Measurements from ENCODE around the gene RNF44.

GRCh38 chr5:176530983-176531901, 6.0 kb downstream of the RNF44 start:
- TF ChIP-seq REST (IDR thresholded peaks at IDR 0.05; ENCODE audit: low read depth): no peak
- no peak for TF ChIP-seq EZH2 (IDR thresholded peaks at IDR 0.05)
- TF ChIP-seq CTCF (IDR thresholded peaks at IDR 0.05 in 2 of 3, conservative IDR thresholded peaks at IDR 0.05 in 1 of 3; ENCODE audit: borderline replicate concordance in 1 of 3, insufficient read depth in 1 of 3, low read depth in 2 of 3, low read length in 2 of 3): no peak
- TF ChIP-seq RAD21 (IDR thresholded peaks at IDR 0.05; ENCODE audit: low read depth): no peak
- no peak for TF ChIP-seq CEBPB (IDR thresholded peaks at IDR 0.05; ENCODE audit: low read depth)
- TF ChIP-seq ZBTB33 (IDR thresholded peaks at IDR 0.05; ENCODE audit: extremely low read depth, insufficient replicate concordance, low read length): no peak
- no peak for TF ChIP-seq POLR2AphosphoS5 (IDR thresholded peaks at IDR 0.05; ENCODE audit: low read depth, low read length)
- TF ChIP-seq POLR2A (IDR thresholded peaks at IDR 0.05; ENCODE audit: borderline replicate concordance, extremely low read depth, insufficient read depth, insufficient read length): no peak
- TF ChIP-seq ZFX (IDR thresholded peaks at IDR 0.05): no peak
- no peak for TF ChIP-seq MAX (IDR thresholded peaks at IDR 0.05)
- no peak for TF ChIP-seq YY1 (IDR thresholded peaks at IDR 0.05; ENCODE audit: extremely low read depth, insufficient replicate concordance, low read depth, low read length)
- no peak for TF ChIP-seq ATF3 (IDR thresholded peaks at IDR 0.05)
- TF ChIP-seq SIN3A (IDR thresholded peaks at IDR 0.05; ENCODE audit: low read depth): no peak
